ENCODE measurements around the gene GDI1.

- no peak for TF ChIP-seq POLR2A (IDR thresholded peaks at IDR 0.05; ENCODE audit: low read length)
- no peak for TF ChIP-seq GATA1 (IDR thresholded peaks at IDR 0.05; ENCODE audit: low read depth, low read length)
Measured at GRCh38 chrX:154413142-154413541, 23.8 kb upstream of the GDI1 start.
